Measurements from ENCODE around the gene CDX1. TPM values are rescaled to one million over a fixed set of nuclear protein-coding genes. Genes with fewer than 3 reads are reported as not detected.

CDX1 gene
- total and polyA plus RNA-seq, 12 donors, result 0.13 to 0.32 TPM; not detected in 10

DNA sequence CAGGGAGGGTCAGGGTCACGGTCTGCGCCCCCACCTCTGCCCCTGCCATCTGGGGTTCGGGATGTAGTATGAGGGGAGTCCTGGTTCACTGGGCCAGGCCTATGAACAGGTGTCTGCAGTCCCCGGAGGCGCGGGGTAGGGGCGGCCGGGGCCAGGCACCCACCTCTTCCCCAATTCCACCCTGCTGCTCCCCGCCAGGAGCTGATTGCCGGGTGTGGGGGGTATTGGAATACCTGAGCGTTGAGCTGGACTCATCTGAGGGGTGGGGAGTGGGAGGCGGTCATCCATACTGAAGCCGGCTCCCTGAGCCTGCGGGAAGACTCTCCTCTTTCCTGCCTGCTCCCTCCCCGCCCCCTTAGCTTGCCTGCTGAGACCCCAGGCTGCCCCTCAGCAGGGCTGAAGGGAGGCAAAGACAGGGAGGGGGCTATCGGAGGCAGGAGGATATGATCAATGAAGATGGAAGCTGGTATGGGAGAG is 24.0 kb downstream of the CDX1 start:
- intact Hi-C loops (cut with DNase I), result no loop called here
- WGBS, 2 donors, result 47 to 58% methylated on average over 16 of the region's 16 CpGs
- Histone ChIP-seq H3K9me3 (no peaks in the 10 kb centered on the region), H3K27me3 (peaks cover 6 to 42% (median 37%) of the 10 kb centered on the region in 7 donors), H3K36me3 (no peaks in the 10 kb centered on the region), H3K27ac (no peak overlapping the region), H3K4me3 (no peak overlapping the region), H3K4me1 (peaks cover 0 to 19% (median 6%) of the 10 kb centered on the region in 9 donors)
- TF ChIP-seq, protein P1, sequence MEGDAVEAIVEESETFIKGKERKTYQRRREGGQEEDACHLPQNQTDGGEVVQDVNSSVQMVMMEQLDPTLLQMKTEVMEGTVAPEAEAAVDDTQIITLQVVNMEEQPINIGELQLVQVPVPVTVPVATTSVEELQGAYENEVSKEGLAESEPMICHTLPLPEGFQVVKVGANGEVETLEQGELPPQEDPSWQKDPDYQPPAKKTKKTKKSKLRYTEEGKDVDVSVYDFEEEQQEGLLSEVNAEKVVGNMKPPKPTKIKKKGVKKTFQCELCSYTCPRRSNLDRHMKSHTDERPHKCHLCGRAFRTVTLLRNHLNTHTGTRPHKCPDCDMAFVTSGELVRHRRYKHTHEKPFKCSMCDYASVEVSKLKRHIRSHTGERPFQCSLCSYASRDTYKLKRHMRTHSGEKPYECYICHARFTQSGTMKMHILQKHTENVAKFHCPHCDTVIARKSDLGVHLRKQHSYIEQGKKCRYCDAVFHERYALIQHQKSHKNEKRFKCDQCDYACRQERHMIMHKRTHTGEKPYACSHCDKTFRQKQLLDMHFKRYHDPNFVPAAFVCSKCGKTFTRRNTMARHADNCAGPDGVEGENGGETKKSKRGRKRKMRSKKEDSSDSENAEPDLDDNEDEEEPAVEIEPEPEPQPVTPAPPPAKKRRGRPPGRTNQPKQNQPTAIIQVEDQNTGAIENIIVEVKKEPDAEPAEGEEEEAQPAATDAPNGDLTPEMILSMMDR (IDR thresholded peaks at IDR 0.05), result no peak
- DNase-seq, result no peak
- ATAC-seq, result peak in 2 of 8 donors; percentile 16 to 29

- no peaks in the 10 kb centered on the region for H3K36me3 ChIP-seq
- no peaks in the 10 kb centered on the region for H3K9me3 ChIP-seq
- peaks cover 0 to 15% (median 6%) of the 10 kb centered on the region in 9 donors for H3K4me1 ChIP-seq
- no peak overlapping the region for H3K4me3 ChIP-seq
- no peak overlapping the region for H3K27ac ChIP-seq
- DNase-seq (no peak), ATAC-seq (peak in 1 of 8 donors; percentile 13)
- TF ChIP-seq, protein P1 (IDR thresholded peaks at IDR 0.05), result no peak
- peaks cover 6 to 42% (median 37%) of the 10 kb centered on the region in 7 donors for H3K27me3 ChIP-seq
- intact Hi-C loops (cut with DNase I), result no loop called here
- 41 to 43% methylated on average over 2 of the region's 2 CpGs for WGBS, 2 donors
Measured at GRCh38 chr5:150190987-150191386, 24.4 kb downstream of the CDX1 start.

GRCh38 chr5:150192462-150192861 is 25.9 kb downstream of the CDX1 start:
- TF ChIP-seq, protein P1 (IDR thresholded peaks at IDR 0.05), result no peak
- Histone ChIP-seq H3K4me1 (peaks cover 0 to 9% (median 6%) of the 10 kb centered on the region in 9 donors), H3K27me3 (peaks cover 6 to 42% (median 37%) of the 10 kb centered on the region in 7 donors), H3K27ac (no peak overlapping the region), H3K36me3 (no peaks in the 10 kb centered on the region), H3K4me3 (no peak overlapping the region), H3K9me3 (no peaks in the 10 kb centered on the region)
- 77% methylated on average over 4 of the region's 4 CpGs for WGBS, 2 donors
- DNase-seq (no peak), ATAC-seq (no peak)
- intact Hi-C loops (cut with DNase I), result no loop called here

DNA sequence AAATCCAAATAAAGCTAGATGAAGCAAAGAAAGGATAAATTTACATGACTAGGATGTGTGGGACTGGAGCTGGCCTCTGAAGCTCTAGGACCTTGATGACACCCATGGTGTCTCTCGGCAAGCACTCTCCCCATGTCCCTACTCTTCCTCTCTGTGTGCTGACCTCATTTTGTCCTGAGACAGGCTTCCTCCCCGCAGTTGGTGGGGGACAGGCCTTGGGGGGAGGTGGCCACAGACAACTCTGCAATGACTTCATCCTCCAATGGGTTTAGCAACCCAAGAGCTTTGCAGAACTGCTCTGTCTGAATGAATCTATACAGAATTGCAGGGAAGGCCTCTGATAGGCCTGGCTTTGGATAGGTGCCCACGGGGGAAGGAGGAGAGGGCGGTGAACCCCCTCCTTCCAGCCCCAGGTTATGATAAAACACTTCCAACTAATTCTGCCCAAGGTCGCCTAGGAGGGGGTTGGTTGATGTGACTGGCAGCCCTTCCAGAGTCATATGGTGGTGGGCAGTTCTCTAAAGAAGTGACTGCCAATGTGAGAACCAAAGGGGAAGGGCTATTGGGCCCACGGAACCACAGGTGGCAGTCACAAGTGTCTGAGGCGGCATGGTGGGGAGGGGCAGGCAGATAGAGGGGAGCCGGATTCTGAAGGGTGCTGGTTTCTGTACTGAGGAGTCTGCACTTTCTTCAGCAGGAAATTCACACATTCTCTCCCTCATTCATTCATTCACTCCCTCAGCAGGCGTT is 29.3 kb downstream of the CDX1 start:
- Histone ChIP-seq H3K4me3 (no peak overlapping the region), H3K36me3 (no peaks in the 10 kb centered on the region), H3K4me1 (no peaks in the 10 kb centered on the region), H3K27me3 (peaks cover 0 to 12% (median 8%) of the 10 kb centered on the region in 7 donors), H3K27ac (no peak overlapping the region), H3K9me3 (no peaks in the 10 kb centered on the region)
- WGBS, 2 donors, result 88% methylated on average over 9 of the region's 9 CpGs
- DNase-seq (no peak), ATAC-seq (no peak)
- intact Hi-C loops (cut with DNase I), result no loop called here
- TF ChIP-seq, protein P1 (IDR thresholded peaks at IDR 0.05), result no peak

All from heart right ventricle (tissue), 16 donors.